Activated CD4-positive, alpha-beta T cell treated with anti-CD3 and anti-CD28 coated beads, Interleukin-2, amount 50 U/mL, for 16 hours (primary cell): Measurements from ENCODE around the gene MARS1.
"Not testable (repeated sequence)": the region's sequence is repeated elsewhere in the genome, so short reads cannot be mapped to it uniquely, and the experiment has no call there.

ENCODE experiments used
- DNase-seq: peaks from one replicate; pipeline ENCODE4 v3.0.0-alpha.2; 2020

The MARS1 gene

GRCh38 chr12:57474430-57474829 is 13.4 kb upstream of the MARS1 start:
- DNase-seq = no peak

- DNase-seq = no peak
Observed at GRCh38 chr12:57474862-57475261, 13.0 kb upstream of the MARS1 start.

GRCh38 chr12:57475271-57476161 is 12.4 kb upstream of the MARS1 start:
- no peak for DNase-seq

GRCh38 chr12:57476162-57476992 is 11.5 kb upstream of the MARS1 start:
- DNase-seq = peak; percentile 87

- DNase-seq = no peak
Observed at GRCh38 chr12:57476993-57477709, 10.7 kb upstream of the MARS1 start.

GRCh38 chr12:57477710-57478681 is 9.9 kb upstream of the MARS1 start:
- DNase-seq = peak; percentile 60

GRCh38 chr12:57479043-57479375 is 8.9 kb upstream of the MARS1 start:
- DNase-seq = no peak

- peak; percentile 71 for DNase-seq
Observed at GRCh38 chr12:57479376-57480115, 8.3 kb upstream of the MARS1 start, which contains the start of gene ARHGAP9. Gene ARHGAP9 (minus strand): TSS chr12:57479866. CDS start chr12:57479406, 460 bp downstream.

GRCh38 chr12:57481671-57482070 is 6.2 kb upstream of the MARS1 start:
- no peak for DNase-seq

GRCh38 chr12:57483466-57483865 is 4.4 kb upstream of the MARS1 start:
- no peak for DNase-seq

- DNase-seq = no peak
Observed at GRCh38 chr12:57485695-57486094, 2.2 kb upstream of the MARS1 start.

- no peak for DNase-seq
Observed at GRCh38 chr12:57487055-57487596, 742 bp upstream of the MARS1 start.

GRCh38 chr12:57488402-57489156 is 711 bp downstream of the MARS1 start:
- no peak for DNase-seq

GRCh38 chr12:57489157-57489641 is 1.3 kb downstream of the MARS1 start:
- no peak for DNase-seq

GRCh38 chr12:57490126-57490525 is 2.3 kb downstream of the MARS1 start:
- DNase-seq = no peak

GRCh38 chr12:57491393-57492280 is 3.8 kb downstream of the MARS1 start:
- no peak for DNase-seq

- DNase-seq = not testable (repeated sequence)
Observed at GRCh38 chr12:57495051-57495701, 7.3 kb downstream of the MARS1 start.

- DNase-seq = peak; percentile 45
Observed at GRCh38 chr12:57496822-57497221, 9.0 kb downstream of the MARS1 start.
